Raji (cell line): Measurements from ENCODE around the gene GABBR2.

Source experiments
- POLR2A ChIP-seq: IDR thresholded peaks from 2 replicates; pipeline ENCODE4 v1.6.1; 2011; ENCODE audit warnings: low read depth, low read length, control low read depth; ENCODE audit not compliant: insufficient read depth

GABBR2 gene

GRCh38 chr9:98365227-98365669, 343.5 kb downstream of the GABBR2 start:
- TF ChIP-seq POLR2A: no peak

GRCh38 chr9:98364086-98364485, 344.6 kb downstream of the GABBR2 start:
- no peak for TF ChIP-seq POLR2A

GRCh38 chr9:98363644-98364043, 345.1 kb downstream of the GABBR2 start:
- TF ChIP-seq POLR2A: no peak

GRCh38 chr9:98362624-98363252, 346.0 kb downstream of the GABBR2 start:
- no peak for TF ChIP-seq POLR2A

GRCh38 chr9:98361645-98362044, 347.1 kb downstream of the GABBR2 start:
- TF ChIP-seq POLR2A: no peak

- TF ChIP-seq POLR2A: no peak
Measured at GRCh38 chr9:98360176-98360708, 348.5 kb downstream of the GABBR2 start.

GRCh38 chr9:98359569-98359968, 349.2 kb downstream of the GABBR2 start:
- TF ChIP-seq POLR2A: no peak

GRCh38 chr9:98357921-98358535, 350.7 kb downstream of the GABBR2 start:
- no peak for TF ChIP-seq POLR2A

- no peak for TF ChIP-seq POLR2A
Measured at GRCh38 chr9:98356953-98357690, 351.6 kb downstream of the GABBR2 start.

- no peak for TF ChIP-seq POLR2A
Measured at GRCh38 chr9:98356326-98356725, 352.4 kb downstream of the GABBR2 start.

- no peak for TF ChIP-seq POLR2A
Measured at GRCh38 chr9:98351370-98351769, 357.4 kb downstream of the GABBR2 start.

- TF ChIP-seq POLR2A: no peak
Measured at GRCh38 chr9:98347642-98348041, 361.1 kb downstream of the GABBR2 start.

GRCh38 chr9:98345011-98345410, 363.7 kb downstream of the GABBR2 start:
- no peak for TF ChIP-seq POLR2A

GRCh38 chr9:98344581-98344980, 364.2 kb downstream of the GABBR2 start:
- no peak for TF ChIP-seq POLR2A

- no peak for TF ChIP-seq POLR2A
Measured at GRCh38 chr9:98342820-98343210, 365.9 kb downstream of the GABBR2 start.

GRCh38 chr9:98342098-98342819, 366.5 kb downstream of the GABBR2 start:
- no peak for TF ChIP-seq POLR2A
